HG03108 (cell line): ENCODE data around the gene MYO5C.

Experiments used
- ATAC-seq: cut with Tn5 transposase; IDR thresholded peaks from one replicate; pipeline ENCODE4 v1.9.1; 2021; ENCODE audit warnings: moderate library complexity; ENCODE audit not compliant: unreplicated experiment

The MYO5C gene

GRCh38 chr15:52153900-52154895 is 141.4 kb downstream of the MYO5C start:
- ATAC-seq, result no peak

DNA sequence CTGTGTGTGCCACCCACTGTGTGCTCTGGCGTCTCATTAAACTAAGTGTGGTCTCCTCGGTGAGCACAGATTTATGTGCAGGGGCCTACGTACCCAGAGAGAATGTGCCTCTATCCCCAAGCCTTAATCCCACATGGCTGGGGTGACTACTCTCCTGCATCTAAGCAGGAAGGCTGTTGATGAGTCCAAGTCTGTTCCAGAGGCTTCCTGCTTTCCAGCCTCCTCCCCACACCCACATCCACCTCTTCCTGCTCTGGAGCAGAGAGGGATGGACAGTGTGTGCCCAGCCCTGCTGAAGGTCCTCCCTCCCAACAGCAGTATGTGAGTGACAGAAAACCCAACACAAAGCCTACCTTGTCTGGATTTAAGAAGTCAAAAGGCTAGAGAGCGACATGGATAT is 144.3 kb downstream of the MYO5C start:
- ATAC-seq, result no peak

DNA sequence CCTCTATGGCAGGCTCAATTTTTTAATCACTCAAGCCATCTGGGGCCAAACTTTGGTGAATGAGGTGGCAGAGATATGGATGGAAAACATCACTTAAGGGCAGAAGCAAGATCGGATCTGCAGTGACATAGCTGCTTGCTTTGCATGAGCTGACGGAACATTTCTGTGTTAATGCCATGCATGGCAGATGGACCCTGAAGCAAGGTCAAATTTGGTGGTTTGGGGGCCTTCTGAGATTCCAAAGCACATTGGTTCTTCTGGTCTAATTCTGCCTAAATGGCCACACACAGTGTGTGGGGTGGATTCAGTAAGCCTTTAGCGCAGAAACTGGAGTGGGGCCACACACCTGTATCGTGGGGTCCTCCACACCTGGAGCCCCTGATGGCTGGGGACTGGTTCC is 144.7 kb downstream of the MYO5C start:
- no peak for ATAC-seq

- ATAC-seq, result no peak
These were observed 145.4 kb downstream of the MYO5C start for GRCh38 chr15:52150043-52150825.

GRCh38 chr15:52148403-52148802 is 147.2 kb downstream of the MYO5C start:
- ATAC-seq, result no peak

DNA sequence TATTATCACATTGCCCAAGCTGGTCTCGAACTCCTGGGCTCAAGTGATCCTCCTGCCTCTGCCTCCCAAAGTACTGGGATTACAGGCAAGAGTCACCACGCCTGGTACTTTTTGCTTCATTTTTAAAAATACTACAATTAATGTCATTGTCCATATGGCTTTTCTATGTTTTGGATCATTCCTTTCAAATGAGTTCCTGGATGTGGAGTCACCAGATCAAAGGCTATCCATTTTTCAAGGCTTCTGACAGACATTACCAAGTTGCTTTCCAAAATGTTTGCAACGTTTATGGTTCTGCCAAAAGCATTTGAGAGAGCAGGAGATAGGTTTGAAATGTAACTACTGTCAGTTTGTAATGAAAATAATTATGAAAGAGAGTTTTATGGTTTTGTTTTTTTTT is 148.8 kb downstream of the MYO5C start:
- no peak for ATAC-seq

GRCh38 chr15:52146261-52146660 is 149.3 kb downstream of the MYO5C start:
- ATAC-seq, result no peak

GRCh38 chr15:52144656-52145178 is 150.9 kb downstream of the MYO5C start:
- no peak for ATAC-seq

- ATAC-seq, result no peak
These were observed 151.7 kb downstream of the MYO5C start for GRCh38 chr15:52143873-52144272.
